H9 (cell line): ENCODE measurements around the gene C1orf115. TPM values are rescaled to one million over a fixed set of nuclear protein-coding genes. Genes with fewer than 3 reads are reported as not detected.

Experiments used
- DNase-seq: peaks from one replicate; pipeline ENCODE4 v3.0.0-alpha.2; 2017
- H2AFZ ChIP-seq: one replicate; pipeline ENCODE4 v1.6.1; 2013; ENCODE audit warnings: mild to moderate bottlenecking, low read length, control low read depth, moderate library complexity
- H2AK5ac ChIP-seq: 2 replicates; pipeline ENCODE4 v1.6.1; 2013; ENCODE audit warnings: low read length, control low read depth, mixed read lengths; ENCODE audit not compliant: insufficient read length
- H2BK120ac ChIP-seq: one replicate; pipeline ENCODE4 v1.6.1; 2013; ENCODE audit warnings: low read depth, mild to moderate bottlenecking, low read length, control low read depth, inconsistent platforms; ENCODE audit not compliant: poor library complexity, severe bottlenecking
- H2BK12ac ChIP-seq: 2 replicates; pipeline ENCODE4 v1.6.1; 2013; ENCODE audit warnings: low read length, control low read depth, mixed read lengths, low read depth; ENCODE audit not compliant: insufficient read length
- H2BK15ac ChIP-seq: 2 replicates; pipeline ENCODE4 v1.6.1; 2013; ENCODE audit warnings: low read depth, low read length, control low read depth
- H2BK20ac ChIP-seq: one replicate; pipeline ENCODE4 v1.6.1; 2013; ENCODE audit warnings: low read depth, mild to moderate bottlenecking, low read length, control low read depth, inconsistent platforms; ENCODE audit not compliant: poor library complexity, severe bottlenecking
- H2BK5ac ChIP-seq: 2 replicates; pipeline ENCODE4 v1.6.1; 2013; ENCODE audit warnings: low read length, control low read depth, mixed read lengths; ENCODE audit not compliant: insufficient read length
- H3K14ac ChIP-seq: 2 replicates; pipeline ENCODE4 v1.6.1; 2013; ENCODE audit warnings: low read length, control low read depth; ENCODE audit not compliant: insufficient read depth
- H3K18ac ChIP-seq: 2 replicates; pipeline ENCODE4 v1.6.1; 2013; ENCODE audit warnings: low read depth, mild to moderate bottlenecking, mixed read lengths, low read length, control low read depth; ENCODE audit not compliant: insufficient read length
- H3K23ac ChIP-seq: 2 replicates; pipeline ENCODE4 v1.6.1; 2013; ENCODE audit warnings: low read length, control low read depth, mixed read lengths, low read depth; ENCODE audit not compliant: insufficient read length
- H3K23me2 ChIP-seq: 2 replicates; pipeline ENCODE4 v1.6.1; 2013; ENCODE audit warnings: low read depth, mild to moderate bottlenecking, mixed read lengths, low read length, control low read depth; ENCODE audit not compliant: insufficient read length, poor library complexity, severe bottlenecking
- H3K27ac ChIP-seq: 2 replicates; pipeline ENCODE4 v1.5.1; 2013; ENCODE audit warnings: low read length, control low read depth, mixed read lengths, low read depth; ENCODE audit not compliant: insufficient read length
- H3K27me3 ChIP-seq: 2 replicates; pipeline ENCODE4 v1.6.1; 2013; ENCODE audit warnings: low read length, control low read depth, inconsistent platforms; ENCODE audit not compliant: insufficient read depth
- H3K4ac ChIP-seq: 2 replicates; pipeline ENCODE4 v1.6.1; 2013; ENCODE audit warnings: low read depth, mild to moderate bottlenecking, control low read depth, inconsistent platforms, low read length, moderate library complexity
- H3K4me1 ChIP-seq: 2 replicates; pipeline ENCODE4 v1.6.1; 2013; ENCODE audit warnings: low read length, control low read depth, inconsistent platforms; ENCODE audit not compliant: insufficient read depth
- H3K4me2 ChIP-seq: 2 replicates; pipeline ENCODE4 v1.6.1; 2013; ENCODE audit warnings: low read length, control low read depth, mixed read lengths; ENCODE audit not compliant: insufficient read length, insufficient read depth
- H3K56ac ChIP-seq: 2 replicates; pipeline ENCODE4 v1.6.1; 2013; ENCODE audit warnings: low read depth, mild to moderate bottlenecking, mixed read lengths, low read length, control low read depth; ENCODE audit not compliant: insufficient read length
- H3K79me1 ChIP-seq: 2 replicates; pipeline ENCODE4 v1.6.1; 2013; ENCODE audit warnings: low read depth, mild to moderate bottlenecking, moderate library complexity, low read length, control low read depth, inconsistent platforms; ENCODE audit not compliant: insufficient read depth, poor library complexity, severe bottlenecking
- H3K79me2 ChIP-seq: 2 replicates; pipeline ENCODE4 v1.6.1; 2013; ENCODE audit warnings: low read length, control low read depth, inconsistent platforms; ENCODE audit not compliant: insufficient read depth
- H3K9ac ChIP-seq: 2 replicates; pipeline ENCODE4 v1.6.1; 2013; ENCODE audit warnings: low read length, control low read depth, mixed read lengths; ENCODE audit not compliant: insufficient read length; ENCODE audit errors: extremely low read depth
- H3K9me3 ChIP-seq: one replicate; pipeline ENCODE4 v1.6.1; 2013; ENCODE audit warnings: low read depth, low read length, inconsistent platforms; ENCODE audit not compliant: control insufficient read depth
- H3T11ph ChIP-seq: one replicate; pipeline ENCODE4 v1.6.1; 2013; ENCODE audit warnings: mild to moderate bottlenecking, low read length, control low read depth, inconsistent platforms
- H4K20me1 ChIP-seq: one replicate; pipeline ENCODE4 v1.6.1; 2013; ENCODE audit not compliant: control insufficient read depth, insufficient read length, insufficient read depth
- H4K5ac ChIP-seq: 2 replicates; pipeline ENCODE4 v1.6.1; 2013; ENCODE audit warnings: low read depth, mild to moderate bottlenecking, mixed read lengths, low read length, control low read depth; ENCODE audit not compliant: insufficient read length
- H4K8ac ChIP-seq: replicated peaks from 2 replicates; pipeline ENCODE4 v1.6.1; 2013; ENCODE audit warnings: low read length, control low read depth, mixed read lengths, low read depth; ENCODE audit not compliant: insufficient read length
- H4K91ac ChIP-seq: 2 replicates; pipeline ENCODE4 v1.6.1; 2013; ENCODE audit warnings: low read depth, mild to moderate bottlenecking, moderate library complexity, mixed read lengths, low read length, control low read depth; ENCODE audit not compliant: insufficient read length
- H3K27ac Mint-ChIP-seq, 3 experiments: 2 replicates in 2 of 3; 3 replicates in 1 of 3; pipeline ENCODE4 v1.8.0; 2020 to 2021; ENCODE audit warnings: mixed read lengths in 3 of 3, mild to moderate bottlenecking in 1 of 3, moderate library complexity in 1 of 3
- H3K27me3 Mint-ChIP-seq: 2 replicates; pipeline ENCODE4 v1.8.0; 2021; ENCODE audit warnings: low read depth, mild to moderate bottlenecking, moderate library complexity, mixed read lengths
- H3K36me3 Mint-ChIP-seq, 3 experiments: 2 replicates in 2 of 3; 3 replicates in 1 of 3; pipeline ENCODE4 v1.8.0; 2020 to 2021; ENCODE audit warnings: low read depth in 3 of 3, mixed read lengths in 3 of 3; ENCODE audit not compliant: insufficient read depth in 1 of 3
- H3K4me1 Mint-ChIP-seq, 2 experiments: 2 replicates each; pipeline ENCODE4 v1.8.0; 2020; ENCODE audit warnings: mixed read lengths in 2 of 2
- H3K4me3 Mint-ChIP-seq, 2 experiments: 2 replicates in 1 of 2; 3 replicates in 1 of 2; pipeline ENCODE4 v1.8.0; 2020 to 2021; ENCODE audit warnings: mild to moderate bottlenecking in 2 of 2, mixed read lengths in 2 of 2, moderate library complexity in 1 of 2
- H3K9me3 Mint-ChIP-seq, 2 experiments: 2 replicates in 1 of 2; 3 replicates in 1 of 2; pipeline ENCODE4 v1.8.0; 2020; ENCODE audit warnings: mild to moderate bottlenecking in 2 of 2, mixed read lengths in 2 of 2, moderate library complexity in 1 of 2
- CTCF ChIP-seq: fragments of 200-600 bp; sonication (generic); conservative IDR thresholded peaks from 3 replicates; pipeline ENCODE4 v1.8.0; 2021; ENCODE audit warnings: antibody characterized with exemption, mild to moderate bottlenecking
- WGBS: extraction: QIAGEN DNeasy Blood & Tissue Kit; methylation state at CpG from one replicate; pipeline ENCODE4 v1.1.7; 2013; ENCODE audit warnings: missing lambda C conversion rate, low lambda C conversion rate, mixed read lengths; ENCODE audit not compliant: insufficient read length; ENCODE audit errors: extremely low coverage; 5-methylcytosine and 5-hydroxymethylcytosine counted together
- total RNA-seq: library from RNA; stranded (reverse); gene quantifications from 2 replicates; pipeline ENCODE4 v1.2.1, GENCODE V29; 2021

C1orf115 gene
- total RNA-seq, 1 experiment from 2014 or later = 6.0 TPM

DNA sequence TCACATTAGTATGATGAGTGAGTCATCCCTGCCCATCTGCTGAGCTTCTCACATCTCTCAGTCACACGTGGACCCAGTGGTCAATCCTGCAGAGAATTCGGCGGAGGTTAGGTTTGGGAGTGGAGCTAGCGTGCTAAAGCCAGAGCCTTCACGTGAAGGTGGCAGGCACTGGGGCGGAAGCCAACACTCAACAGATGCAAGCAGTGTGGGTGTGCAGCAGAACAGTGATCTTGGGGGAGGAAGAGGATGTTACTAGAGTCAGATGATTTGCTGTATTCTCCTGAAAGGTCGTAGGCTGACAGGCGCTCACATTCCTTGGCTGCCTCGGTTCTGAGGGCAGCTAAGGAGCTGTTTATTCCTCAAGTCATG is 6.7 kb downstream of the C1orf115 start:
- H3K79me1 ChIP-seq = no peaks in the 10 kb centered on the region
- H3K4ac ChIP-seq = no peak overlapping the region
- H3T11ph ChIP-seq = no peak overlapping the region
- no peak overlapping the region for H2BK15ac ChIP-seq
- Mint-ChIP-seq H3K27me3 (peaks cover 17% of the 10 kb centered on the region), H3K36me3 (peaks cover 0 to 3% (median 0%) of the 10 kb centered on the region in 3 experiments; a peak in 2 of 7 replicates), H3K4me1 (peaks cover 9 to 10% of the 10 kb centered on the region in 2 experiments), H3K4me3 (no peak overlapping the region), H3K9me3 (no peaks in the 10 kb centered on the region), H3K27ac (no peak overlapping the region)
- no peaks in the 10 kb centered on the region for H3K9me3 ChIP-seq
- H3K27ac ChIP-seq = no peak overlapping the region
- no peak overlapping the region for H4K5ac ChIP-seq
- no peak overlapping the region for H2BK120ac ChIP-seq
- H2BK5ac ChIP-seq = no peak overlapping the region
- no peaks in the 10 kb centered on the region for H4K20me1 ChIP-seq
- DNase-seq = no peak
- no peak overlapping the region for H3K4me2 ChIP-seq
- H3K14ac ChIP-seq = no peak overlapping the region
- no peak overlapping the region for H2BK20ac ChIP-seq
- no peaks in the 10 kb centered on the region for H3K79me2 ChIP-seq
- no peak overlapping the region for H4K8ac ChIP-seq
- no peak overlapping the region for H3K18ac ChIP-seq
- H2AFZ ChIP-seq = no peak overlapping the region
- no CpG with 5 or more reads among the region's 9 CpGs for WGBS
- no peaks in the 10 kb centered on the region for H3K4me1 ChIP-seq
- H2BK12ac ChIP-seq = no peak overlapping the region
- H3K27me3 ChIP-seq = no peaks in the 10 kb centered on the region
- no peaks in the 10 kb centered on the region for H3K23me2 ChIP-seq
- H3K9ac ChIP-seq = no peak overlapping the region
- no peak overlapping the region for H3K56ac ChIP-seq
- H2AK5ac ChIP-seq = no peak overlapping the region
- TF ChIP-seq CTCF = no peak
- no peak overlapping the region for H4K91ac ChIP-seq
- no peak overlapping the region for H3K23ac ChIP-seq
